ENCODE results near the gene SDHAF2.
A peak's percentile ranks its signal among the peaks of the same experiment; 100 is the strongest.
"Not testable (repeated sequence)": the region's sequence is repeated elsewhere in the genome, so short reads cannot be mapped to it uniquely, and the experiment has no call there.

SDHAF2 gene

GRCh38 chr11:61429691-61430582 is at the start of gene SDHAF2, which contains the start of gene CPSF7:
SDHAF2 (plus strand) TSS chr11:61430124; CDS start chr11:61430147, 23 bp downstream.
CPSF7 (minus strand) TSS chr11:61429975; CDS start chr11:61429235, 740 bp downstream.
- H3K4me3 ChIP-seq (ENCODE audit: low read length) = peak within 1 kb of the TSS; percentile 95
- no peak for TF ChIP-seq ZNF274 (IDR thresholded peaks at IDR 0.05; ENCODE audit: low read depth, low read length)

GRCh38 chr11:61380884-61381283 is 49.0 kb upstream of the SDHAF2 start:
- no peak for TF ChIP-seq ZNF274 (IDR thresholded peaks at IDR 0.05; ENCODE audit: low read depth, low read length)
- H3K4me3 ChIP-seq (ENCODE audit: low read length) = no peak overlapping the region

DNA sequence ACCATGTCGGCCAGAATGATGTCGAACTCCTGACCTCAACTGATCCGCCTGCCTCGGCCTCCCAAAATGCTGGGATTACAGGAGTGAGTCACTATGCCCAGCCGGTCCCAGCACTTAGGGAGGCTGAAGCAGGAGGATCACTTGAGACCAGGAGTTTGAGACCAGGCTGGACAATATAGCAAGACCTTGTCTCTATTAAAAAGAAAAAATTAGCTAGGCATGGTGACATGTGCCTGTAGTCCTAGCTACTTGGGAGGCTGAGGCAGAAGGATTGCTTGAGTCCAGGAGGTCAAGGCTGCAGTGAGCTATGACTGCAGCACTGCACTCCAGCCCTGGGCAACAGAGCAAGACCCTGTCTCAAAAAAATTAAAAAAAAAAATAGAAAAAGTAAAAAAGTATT is 46.1 kb upstream of the SDHAF2 start:
- H3K4me3 ChIP-seq (ENCODE audit: low read length) = not testable (repeated sequence)

DNA sequence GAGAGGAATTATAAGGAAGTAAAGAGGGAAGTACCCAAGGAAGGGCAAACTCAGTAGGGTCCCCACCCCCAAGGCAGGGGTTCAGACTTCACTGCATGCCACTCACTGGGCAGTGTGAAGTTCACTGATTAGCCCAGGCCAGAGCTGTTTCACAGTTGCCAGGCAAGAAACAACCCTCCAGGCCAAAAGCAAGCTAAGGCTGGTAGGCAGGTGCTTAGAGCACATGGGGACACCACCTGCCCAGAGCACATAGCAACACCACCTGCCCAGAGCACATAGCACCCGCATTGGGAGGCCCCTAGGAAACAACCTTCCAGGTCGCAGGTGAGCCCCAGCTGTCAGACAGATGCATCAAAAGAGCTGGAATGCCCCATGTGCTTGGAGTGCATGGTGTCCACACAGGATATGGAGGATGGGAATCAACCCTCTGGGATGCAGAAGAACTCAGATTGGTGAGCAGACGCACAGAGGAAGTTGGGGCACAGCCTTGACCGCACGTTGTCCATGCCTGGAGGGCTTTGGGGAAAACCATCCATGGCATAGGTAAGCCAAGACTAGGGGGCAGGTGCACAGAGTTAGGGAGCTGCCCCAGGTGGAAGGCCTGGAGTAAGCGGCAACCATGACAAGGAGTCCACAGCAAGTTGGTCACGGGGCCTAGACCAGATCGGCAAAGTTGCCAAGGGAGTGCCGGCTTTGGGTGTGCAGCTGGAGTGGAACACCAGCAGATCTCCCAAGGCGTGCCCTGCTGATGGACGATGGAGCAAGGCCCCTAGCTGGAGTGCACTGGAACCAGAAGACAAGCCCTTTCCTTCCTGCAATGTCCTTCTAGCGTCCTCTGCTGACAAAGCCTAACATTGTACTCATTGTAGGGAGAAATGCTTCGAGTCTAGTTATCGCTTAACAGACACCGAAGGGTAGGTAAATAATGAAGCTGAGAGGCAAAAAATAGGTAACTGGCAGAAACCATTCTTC is 45.4 kb upstream of the SDHAF2 start:
- TF ChIP-seq ZNF274 (IDR thresholded peaks at IDR 0.05; ENCODE audit: low read depth, low read length) = no peak
- no peak overlapping the region for H3K4me3 ChIP-seq (ENCODE audit: low read length)

GRCh38 chr11:61390161-61390560 is 39.8 kb upstream of the SDHAF2 start:
- TF ChIP-seq ZNF274 (IDR thresholded peaks at IDR 0.05; ENCODE audit: low read depth, low read length) = no peak

GRCh38 chr11:61392981-61393595 is 36.8 kb upstream of the SDHAF2 start:
- H3K4me3 ChIP-seq (ENCODE audit: low read length) = peak overlapping the region; percentile 76
- no peak for TF ChIP-seq ZNF274 (IDR thresholded peaks at IDR 0.05; ENCODE audit: low read depth, low read length)

More at GRCh38 chr11:61390161-61390560, 39.8 kb upstream of the SDHAF2 start:
- H3K4me3 ChIP-seq (ENCODE audit: low read length) = no peak overlapping the region

DNA sequence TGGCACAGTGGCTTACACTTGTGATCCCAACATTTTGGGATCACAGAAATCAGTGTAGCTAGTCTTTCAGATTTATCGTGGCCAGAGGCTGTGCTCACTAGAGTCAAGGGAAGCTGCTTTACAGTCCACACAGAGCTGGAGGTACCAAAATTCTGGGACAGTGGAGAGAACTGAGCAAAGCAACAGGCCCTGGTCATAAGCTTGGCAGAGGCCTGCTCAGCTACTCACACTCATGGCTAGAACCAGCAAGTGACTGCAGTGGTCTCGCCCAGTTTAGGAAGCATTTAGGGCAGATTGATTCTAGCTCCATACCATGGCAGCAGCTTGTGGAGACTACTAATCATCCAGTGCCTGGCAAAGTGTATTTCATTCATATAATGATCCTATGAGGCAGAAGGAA is 28.8 kb upstream of the SDHAF2 start:
- TF ChIP-seq ZNF274 (IDR thresholded peaks at IDR 0.05; ENCODE audit: low read depth, low read length) = no peak
- H3K4me3 ChIP-seq (ENCODE audit: low read length) = no peak overlapping the region

GRCh38 chr11:61401573-61401972 is 28.4 kb upstream of the SDHAF2 start:
- TF ChIP-seq ZNF274 (IDR thresholded peaks at IDR 0.05; ENCODE audit: low read depth, low read length) = no peak
- no peak overlapping the region for H3K4me3 ChIP-seq (ENCODE audit: low read length)

- no peak overlapping the region for H3K4me3 ChIP-seq (ENCODE audit: low read length)
- no peak for TF ChIP-seq ZNF274 (IDR thresholded peaks at IDR 0.05; ENCODE audit: low read depth, low read length)
Observed at GRCh38 chr11:61403658-61404057, 26.3 kb upstream of the SDHAF2 start.

DNA sequence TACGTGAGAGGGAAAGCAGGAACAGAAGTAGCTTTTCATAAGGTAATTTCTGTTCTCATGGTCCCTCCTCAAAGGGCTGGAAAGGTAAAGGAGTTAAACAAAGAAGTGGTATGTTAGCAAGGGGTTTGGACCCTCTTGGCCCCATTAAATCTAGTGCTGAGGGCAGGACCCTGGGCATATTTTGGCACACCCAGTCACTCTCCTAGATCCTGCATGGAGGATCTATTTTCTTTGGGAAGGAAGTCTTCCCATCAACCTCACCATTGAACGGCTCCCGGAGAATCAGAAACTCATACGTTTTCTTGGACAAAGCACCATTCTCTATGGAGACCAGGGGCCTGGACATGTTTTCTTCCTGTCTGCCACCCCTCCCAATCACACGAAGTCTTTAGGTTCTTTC is 25.8 kb upstream of the SDHAF2 start:
- TF ChIP-seq ZNF274 (IDR thresholded peaks at IDR 0.05; ENCODE audit: low read depth, low read length) = no peak
- H3K4me3 ChIP-seq (ENCODE audit: low read length) = no peak overlapping the region

DNA sequence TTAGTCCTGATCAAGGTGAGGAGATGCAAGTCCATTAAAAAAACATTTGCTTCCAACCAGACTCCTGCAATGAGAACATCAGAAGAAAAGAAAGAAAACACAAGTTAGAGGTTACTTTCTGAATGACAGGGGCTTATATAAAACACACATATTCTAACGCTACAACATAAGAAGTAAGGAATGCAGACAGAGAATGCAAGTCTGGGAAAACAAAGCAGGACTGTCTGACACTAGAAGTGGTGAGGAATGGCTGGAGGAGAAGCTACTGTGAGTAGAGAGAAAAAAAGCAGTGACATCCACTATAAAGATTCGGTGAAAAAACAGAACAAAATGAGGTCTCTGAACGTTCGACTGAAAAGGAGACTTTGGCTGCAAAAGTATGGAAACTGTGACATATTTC is 25.3 kb upstream of the SDHAF2 start:
- no peak overlapping the region for H3K4me3 ChIP-seq (ENCODE audit: low read length)
- TF ChIP-seq ZNF274 (IDR thresholded peaks at IDR 0.05; ENCODE audit: low read depth, low read length) = no peak

DNA sequence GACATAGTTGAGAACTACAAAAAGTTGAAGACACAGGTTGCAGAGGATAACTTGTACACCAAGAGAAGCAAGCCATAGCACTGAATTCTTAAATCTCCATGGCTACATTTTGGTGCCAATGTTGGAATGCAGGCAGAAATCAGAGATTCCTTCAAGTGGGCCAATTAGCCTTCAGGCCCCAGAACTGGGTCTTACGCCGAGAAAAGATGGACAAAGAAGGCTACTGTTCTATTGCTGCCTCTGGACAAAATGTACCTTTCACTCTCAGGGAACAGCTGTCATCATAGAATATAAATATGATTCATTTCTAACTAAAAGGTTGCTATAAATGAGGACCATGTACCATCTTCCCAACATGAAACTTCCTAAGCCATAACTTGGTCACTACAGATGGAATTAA is 23.9 kb upstream of the SDHAF2 start:
- TF ChIP-seq ZNF274 (IDR thresholded peaks at IDR 0.05; ENCODE audit: low read depth, low read length) = no peak
- no peak overlapping the region for H3K4me3 ChIP-seq (ENCODE audit: low read length)

GRCh38 chr11:61406991-61407728 is 22.8 kb upstream of the SDHAF2 start:
- no peak overlapping the region for H3K4me3 ChIP-seq (ENCODE audit: low read length)
- no peak for TF ChIP-seq ZNF274 (IDR thresholded peaks at IDR 0.05; ENCODE audit: low read depth, low read length)
